H1 (cell line): ENCODE measurements around the gene SHMT2. TPM values are rescaled to one million over a fixed set of nuclear protein-coding genes. Genes with fewer than 3 reads are reported as not detected.

Experiments used
- CBX8 ChIP-seq: fragments of 300-800, 300-1000 bp; sonication (generic); IDR thresholded peaks from 2 replicates; pipeline ENCODE4 v1.7.1; 2016; ENCODE audit warnings: low read depth, low read length, borderline replicate concordance
- FOSL1 ChIP-seq: IDR thresholded peaks from 2 replicates; pipeline ENCODE4 v1.6.1; 2011; ENCODE audit warnings: mild to moderate bottlenecking, low read depth, low read length, moderate library complexity; ENCODE audit not compliant: insufficient read depth
- JUND ChIP-seq: IDR thresholded peaks from 2 replicates; pipeline ENCODE4 v1.6.1; 2011; ENCODE audit warnings: mild to moderate bottlenecking, improper control_type of control experiment, low read length
- RFX5 ChIP-seq: IDR thresholded peaks from 2 replicates; pipeline ENCODE4 v1.6.1; 2011; ENCODE audit warnings: low read depth, low read length, improper control_type of control experiment, borderline replicate concordance
- SIRT6 ChIP-seq: IDR thresholded peaks from one replicate; pipeline ENCODE4 v1.7.1; 2012; ENCODE audit warnings: low read length, inconsistent platforms
- SUZ12 ChIP-seq: fragments of 200-600 bp; sonication (generic); IDR thresholded peaks from 2 replicates; pipeline ENCODE4 v1.6.1; 2012; ENCODE audit warnings: mild to moderate bottlenecking, inconsistent platforms, low read length, moderate library complexity, mixed read lengths
- TBP ChIP-seq: IDR thresholded peaks from 2 replicates; pipeline ENCODE4 v1.6.1; 2011; ENCODE audit warnings: low read depth, low read length, improper control_type of control experiment
- polyA plus RNA-seq, 7 experiments: library from polyadenylated mRNA; depleted of rRNA in 3 of 7; stranded (reverse) in 5 of 7; unstranded in 2 of 7; fragments of >200 nt in 5 of 7; fragments of 200-250 nt in 2 of 7; gene quantifications; 1 replicate in 5 of 7; 2 replicates in 1 of 7; 4 replicates in 1 of 7; pipeline versions ENCODE4 v1.2.1 to v1.2.3, GENCODE V29; 2011 to 2013; ENCODE audit warnings: missing spikeins in 2 of 7, mixed read lengths in 2 of 7
- total RNA-seq: library from RNA; stranded (reverse); fragmentation: NEBNext Ultra II Directional; extraction: Animal tissue kit (Norgen Biotek cat#: 25700); gene quantifications from 2 replicates; pipeline ENCODE4 v1.2.1, GENCODE V29; 2021

Gene SHMT2
- total and polyA plus RNA-seq, 2 of the 8 experiments (the other 6 are each of a cell fraction or from before 2014, with no cell fraction given): 274 to 520 TPM

DNA sequence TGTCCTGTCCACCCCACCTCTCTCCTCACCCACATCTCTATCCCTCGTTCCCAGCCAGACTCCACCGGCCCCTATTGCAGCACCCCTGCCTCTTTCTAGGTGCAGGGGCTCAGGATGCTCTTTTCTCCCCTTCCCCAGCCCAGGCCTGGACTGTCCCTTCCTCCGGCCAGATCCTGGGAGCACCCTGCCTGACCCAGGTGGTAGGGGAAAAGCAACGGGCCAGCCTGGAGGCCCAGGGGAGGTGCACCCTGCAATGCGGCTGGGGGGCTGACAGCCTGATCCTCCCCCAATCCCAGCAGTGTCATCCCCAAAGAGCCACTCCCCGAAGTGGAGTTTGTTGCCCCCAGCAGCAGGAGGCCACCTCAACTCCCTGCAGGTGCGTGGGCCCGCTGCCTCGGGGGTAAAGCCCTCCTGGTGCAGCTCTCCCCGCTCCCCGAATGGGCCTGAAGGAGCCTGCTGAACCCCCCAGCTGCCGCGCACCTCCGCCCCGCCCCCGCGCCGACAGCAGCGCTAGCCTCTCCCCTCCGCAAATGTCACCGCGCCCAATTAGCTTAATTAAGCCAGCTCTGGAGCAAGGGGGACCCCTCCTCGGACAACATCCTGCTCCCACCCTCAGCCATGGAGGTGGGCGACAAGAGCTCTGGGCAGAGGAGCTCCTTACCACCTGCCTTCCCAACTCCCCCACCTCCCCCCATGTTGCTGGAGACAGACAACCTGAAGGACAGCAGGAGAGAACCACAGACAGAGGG, 8.2 kb upstream of the SHMT2 start (continued):
- TF ChIP-seq SUZ12 (peak; percentile 71; the same call in 1 of the 2 replicates), SIRT6 (no peak), RFX5 (no peak), TBP (no peak), CBX8 (no peak), JUND (no peak), FOSL1 (no peak)
